K562 (cell line): Measurements from ENCODE around the gene YBEY. TPM values are rescaled to one million over a fixed set of nuclear protein-coding genes. Genes with fewer than 3 reads are reported as not detected.

ENCODE experiments used
- C11orf30 ChIP-seq: fragments of 450-650 bp; IDR thresholded peaks from 2 replicates; pipeline ENCODE4 v1.6.1; 2016; ENCODE audit warnings: low read depth, mild to moderate bottlenecking
- DMBX1 ChIP-seq: fragments of 250-450 bp; sonication (Bioruptor Pico); IDR thresholded peaks from 2 replicates; pipeline ENCODE4 v1.8.0; 2022; ENCODE audit warnings: inconsistent platforms, mild to moderate bottlenecking, moderate library complexity, borderline replicate concordance
- GABPB1 ChIP-seq: sonication (generic); formaldehyde crosslinking; IDR thresholded peaks from 2 replicates; pipeline ENCODE4 v1.8.0; 2022; ENCODE audit warnings: mild to moderate bottlenecking, missing genetic modification reagents
- MAFF ChIP-seq: IDR thresholded peaks from 2 replicates; pipeline ENCODE4 v1.6.1; 2012; ENCODE audit warnings: low read length, improper control_type of control experiment
- MAFG ChIP-seq: fragments of 450-650 bp; conservative IDR thresholded peaks from 2 replicates; pipeline ENCODE4 v1.6.1; 2016; ENCODE audit warnings: missing genetic modification characterization, missing compliant biosample characterization
- MAFK ChIP-seq: IDR thresholded peaks from 2 replicates; pipeline ENCODE4 v1.6.1; 2011; ENCODE audit warnings: low read length, improper control_type of control experiment
- NCOA1 ChIP-seq: fragments of 450-650 bp; IDR thresholded peaks from 2 replicates; pipeline ENCODE4 v1.6.1; 2016; ENCODE audit warnings: low read depth
- USF1 ChIP-seq: sonication (generic); formaldehyde crosslinking; IDR thresholded peaks from 2 replicates; pipeline ENCODE4 v1.9.0; 2022; ENCODE audit warnings: mild to moderate bottlenecking, missing genetic modification reagents
- ZNF12 ChIP-seq: sonication (generic); formaldehyde crosslinking; IDR thresholded peaks from 2 replicates; pipeline ENCODE4 v1.4.0; 2020; ENCODE audit warnings: mild to moderate bottlenecking, missing genetic modification reagents
- ZNF165 ChIP-seq: fragments of 250-450 bp; sonication (Bioruptor Pico); IDR thresholded peaks from 2 replicates; pipeline ENCODE4 v1.4.0; 2020; ENCODE audit warnings: borderline replicate concordance
- ZNF217 ChIP-seq: sonication (generic); formaldehyde crosslinking; IDR thresholded peaks from 2 replicates; pipeline ENCODE4 v1.8.0; 2022; ENCODE audit warnings: mild to moderate bottlenecking, missing genetic modification reagents
- ZNF316 ChIP-seq: fragments of 450-650 bp; IDR thresholded peaks from 2 replicates; pipeline ENCODE4 v1.6.1; 2016
- ZNF561 ChIP-seq: fragments of 450-650 bp; formaldehyde crosslinking; conservative IDR thresholded peaks from 2 replicates; pipeline ENCODE4 v1.4.0; 2020; ENCODE audit warnings: mild to moderate bottlenecking, moderate library complexity
- polyA plus RNA-seq, 8 experiments: library from polyadenylated mRNA; depleted of rRNA in 4 of 8; stranded (reverse) in 5 of 8; unstranded in 3 of 8; fragments of >200 nt; fragmentation: Nextera tagmentation in 2 of 8; fragmentation: Illumina TruSeq in 1 of 8; extraction: Ambion mirVana in 2 of 8; extraction: Trizol in 1 of 8; gene quantifications; 2 replicates each; pipeline versions ENCODE4 v1.2.1 to v1.2.3, GENCODE V29; 2011 to 2014; ENCODE audit warnings: inconsistent platforms in 1 of 8, missing spikeins in 1 of 8
- total RNA-seq, 7 experiments: library from RNA; depleted of rRNA in 6 of 7; stranded (reverse); fragments of >200 nt in 6 of 7; fragmentation: Illumina TruSeq in 2 of 7; extraction: Trizol in 2 of 7; gene quantifications; 2 replicates each; pipeline versions ENCODE4 v1.2.1 to v1.2.3, GENCODE V29; 2011 to 2021; ENCODE audit warnings: low replicate concordance in 1 of 7
- TF ChIP-seq, protein P1 (sequence below): fragments of 250-450 bp; sonication (Bioruptor Pico); IDR thresholded peaks from 2 replicates; pipeline ENCODE4 v1.5.0; 2020; ENCODE audit warnings: mild to moderate bottlenecking

Gene YBEY
- total and polyA plus RNA-seq, 9 of the 15 experiments (the other 6 are each of a cell fraction or from before 2014, with no cell fraction given), result 6.4 to 28.0 (median 12.4) TPM

GRCh38 chr21:46289655-46290179 lies 3.6 kb downstream of the YBEY start (continued):
- no peak for TF ChIP-seq ZNF165 (CRISPR knock-in tag)
- TF ChIP-seq C11orf30, result peak; percentile 64; the same call in 1 of the 2 replicates
- TF ChIP-seq USF1 (CRISPR knock-in tag), result no peak
- no peak for TF ChIP-seq DMBX1
- no peak for TF ChIP-seq GABPB1 (CRISPR knock-in tag)
- TF ChIP-seq ZNF12 (CRISPR knock-in tag), result no peak
- TF ChIP-seq ZNF316, result peak; percentile 85
- peak; percentile 80 for TF ChIP-seq MAFF
- TF ChIP-seq ZNF561 (CRISPR knock-in tag), result no peak
- TF ChIP-seq MAFK, result peak; percentile 82
- no peak for TF ChIP-seq ZNF217 (CRISPR knock-in tag)
- TF ChIP-seq, protein P1, sequence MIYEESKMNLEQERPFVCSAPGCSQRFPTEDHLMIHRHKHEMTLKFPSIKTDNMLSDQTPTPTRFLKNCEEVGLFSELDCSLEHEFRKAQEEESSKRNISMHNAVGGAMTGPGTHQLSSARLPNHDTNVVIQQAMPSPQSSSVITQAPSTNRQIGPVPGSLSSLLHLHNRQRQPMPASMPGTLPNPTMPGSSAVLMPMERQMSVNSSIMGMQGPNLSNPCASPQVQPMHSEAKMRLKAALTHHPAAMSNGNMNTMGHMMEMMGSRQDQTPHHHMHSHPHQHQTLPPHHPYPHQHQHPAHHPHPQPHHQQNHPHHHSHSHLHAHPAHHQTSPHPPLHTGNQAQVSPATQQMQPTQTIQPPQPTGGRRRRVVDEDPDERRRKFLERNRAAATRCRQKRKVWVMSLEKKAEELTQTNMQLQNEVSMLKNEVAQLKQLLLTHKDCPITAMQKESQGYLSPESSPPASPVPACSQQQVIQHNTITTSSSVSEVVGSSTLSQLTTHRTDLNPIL (CRISPR knock-in tag), result no peak
- TF ChIP-seq NCOA1, result no peak
- TF ChIP-seq MAFG (tag), result peak; percentile 34
